SK-N-MC (cell line): ENCODE results near the gene KCNK7.

Experiments
- DNase-seq: peaks from one replicate; pipeline ENCODE4 v3.0.0-alpha.2; 2011; ENCODE audit warnings: low read depth, low spot score
- H3K27ac ChIP-seq: fragments of 200-600 bp; sonication (generic); 2 replicates; pipeline ENCODE4 v1.5.1; 2016; ENCODE audit warnings: mixed run types
- H3K36me3 ChIP-seq: fragments of 200-600 bp; sonication (generic); 2 replicates; pipeline ENCODE4 v1.6.1; 2017; ENCODE audit warnings: antibody characterized with exemption, low read length, mixed read lengths; ENCODE audit not compliant: insufficient read depth
- H3K4me3 ChIP-seq: fragments of 200-600 bp; sonication (generic); 2 replicates; pipeline ENCODE4 v1.5.1; 2016
- H3K9ac ChIP-seq: fragments of 200-600 bp; sonication (generic); 2 replicates; pipeline ENCODE4 v1.8.0; 2017; ENCODE audit warnings: mixed run types, mixed read lengths; ENCODE audit not compliant: insufficient read length
- H3K9me3 ChIP-seq: fragments of 200-600 bp; sonication (generic); 2 replicates; pipeline ENCODE4 v1.6.1; 2017; ENCODE audit warnings: low read depth, mild to moderate bottlenecking, antibody characterized with exemption, low read length, moderate library complexity, mixed read lengths
- EZH2 ChIP-seq: fragments of 200-600 bp; sonication (generic); IDR thresholded peaks from one replicate; pipeline ENCODE4 v1.6.1; 2017; ENCODE audit warnings: antibody characterized with exemption
- FOXP2 ChIP-seq: optimal IDR thresholded peaks from 2 replicates; pipeline ENCODE3; 2011; ENCODE audit warnings: mild to moderate bottlenecking, moderate library complexity; ENCODE audit not compliant: insufficient read depth; ENCODE audit errors: extremely low read length, control extremely low read depth
- POLR2AphosphoS5 ChIP-seq: IDR thresholded peaks from 2 replicates; pipeline ENCODE4 v1.6.1; 2012; ENCODE audit warnings: mild to moderate bottlenecking, low read depth, low read length, borderline replicate concordance

The KCNK7 gene

GRCh38 chr11:65615950-65616574, 20.5 kb upstream of the KCNK7 start:
- Histone ChIP-seq H3K9ac (peak overlapping the region; percentile 89), H3K36me3 (peaks cover 21% of the 10 kb centered on the region; the same call in 1 of the 2 replicates), H3K9me3 (no peaks in the 10 kb centered on the region), H3K4me3 (peak overlapping the region; percentile 91), H3K27ac (peak overlapping the region; percentile 55; the same call in 1 of the 2 replicates)
- no peak for DNase-seq
- no peak for TF ChIP-seq EZH2
- no peak for TF ChIP-seq POLR2AphosphoS5
- no peak for TF ChIP-seq FOXP2

GRCh38 chr11:65615229-65615949, 19.8 kb upstream of the KCNK7 start, which contains the start of gene PCNX3:
Gene PCNX3, plus strand, starts transcription at chr11:65615776. Its CDS starts 536 bp downstream, at chr11:65616312.
- Histone ChIP-seq H3K36me3 (peaks cover 21% of the 10 kb centered on the region; the same call in 1 of the 2 replicates), H3K9ac (peak within 1 kb of the TSS; percentile 90), H3K9me3 (no peaks in the 10 kb centered on the region), H3K4me3 (peak within 1 kb of the TSS; percentile 91), H3K27ac (peak within 1 kb of the TSS; percentile 90)
- TF ChIP-seq EZH2 = no peak
- peak; percentile 65; the same call in 1 of the 2 replicates for TF ChIP-seq POLR2AphosphoS5
- DNase-seq = peak; percentile 100

GRCh38 chr11:65613091-65613928, 17.7 kb upstream of the KCNK7 start:
- DNase-seq = no peak

GRCh38 chr11:65612691-65613090, 17.1 kb upstream of the KCNK7 start:
- DNase-seq = no peak
- Histone ChIP-seq H3K27ac (no peak overlapping the region), H3K4me3 (peak overlapping the region; percentile 91), H3K36me3 (peaks cover 6% of the 10 kb centered on the region; the same call in 1 of the 2 replicates), H3K9ac (peak overlapping the region; percentile 90), H3K9me3 (no peaks in the 10 kb centered on the region)
- TF ChIP-seq FOXP2 (no peak), EZH2 (no peak), POLR2AphosphoS5 (no peak)

More at GRCh38 chr11:65613091-65613928, 17.7 kb upstream of the KCNK7 start:
- Histone ChIP-seq H3K9ac (peak overlapping the region; percentile 90), H3K27ac (peak overlapping the region; percentile 79), H3K4me3 (peak overlapping the region; percentile 91), H3K9me3 (no peaks in the 10 kb centered on the region), H3K36me3 (peaks cover 11% of the 10 kb centered on the region; the same call in 1 of the 2 replicates)
- TF ChIP-seq EZH2 = no peak
- TF ChIP-seq POLR2AphosphoS5 = no peak
- TF ChIP-seq FOXP2 = no peak

- Histone ChIP-seq H3K9ac (peak overlapping the region; percentile 90), H3K27ac (no peak overlapping the region), H3K36me3 (no peaks in the 10 kb centered on the region; the same call in 1 of the 2 replicates), H3K4me3 (peak overlapping the region; percentile 91), H3K9me3 (no peaks in the 10 kb centered on the region)
- DNase-seq = no peak
- TF ChIP-seq FOXP2 = no peak
- no peak for TF ChIP-seq EZH2
- TF ChIP-seq POLR2AphosphoS5 = no peak
These were observed 16.4 kb upstream of the KCNK7 start for GRCh38 chr11:65611758-65612603.

GRCh38 chr11:65611028-65611757, 15.6 kb upstream of the KCNK7 start:
- peak overlapping the region; percentile 29 for H3K9ac ChIP-seq
- no peak overlapping the region for H3K27ac ChIP-seq
- H3K36me3 ChIP-seq = no peaks in the 10 kb centered on the region
- TF ChIP-seq EZH2 = no peak
- no peak for TF ChIP-seq POLR2AphosphoS5
- H3K9me3 ChIP-seq = no peaks in the 10 kb centered on the region
- DNase-seq = no peak
- no peak overlapping the region for H3K4me3 ChIP-seq

GRCh38 chr11:65610404-65610803, 14.8 kb upstream of the KCNK7 start:
- DNase-seq = no peak
- Histone ChIP-seq H3K36me3 (peaks cover 3% of the 10 kb centered on the region; the same call in 1 of the 2 replicates), H3K4me3 (no peak overlapping the region), H3K27ac (0 out of 2 replicates have a peak overlapping the region, but pooled peaks have one; percentile 23), H3K9ac (no peak overlapping the region), H3K9me3 (no peaks in the 10 kb centered on the region)
- no peak for TF ChIP-seq POLR2AphosphoS5
- TF ChIP-seq FOXP2 = no peak
- TF ChIP-seq EZH2 = no peak
